Ishikawa (cell line): Measurements from ENCODE around the gene OTUD1.

Experiments
- CEBPB ChIP-seq: IDR thresholded peaks from 2 replicates; pipeline ENCODE4 v1.6.1; 2012
- CREB1 ChIP-seq: IDR thresholded peaks from 2 replicates; pipeline ENCODE4 v1.6.1; 2012; ENCODE audit warnings: low read depth
- EGR1 ChIP-seq: IDR thresholded peaks from 2 replicates; pipeline ENCODE4 v1.6.1; 2012
- EP300 ChIP-seq: IDR thresholded peaks from 2 replicates; pipeline ENCODE4 v1.6.1; 2012; ENCODE audit warnings: borderline replicate concordance
- FOXM1 ChIP-seq: IDR thresholded peaks from 2 replicates; pipeline ENCODE4 v1.6.1; 2012; ENCODE audit warnings: low read depth, borderline replicate concordance
- NFIC ChIP-seq: IDR thresholded peaks from 2 replicates; pipeline ENCODE4 v1.6.1; 2012
- RAD21 ChIP-seq: IDR thresholded peaks from 2 replicates; pipeline ENCODE4 v1.6.1; 2012; ENCODE audit warnings: low read depth
- TAF1 ChIP-seq: IDR thresholded peaks from 2 replicates; pipeline ENCODE4 v1.6.1; 2012; ENCODE audit warnings: low read depth, mild to moderate bottlenecking
- TCF12 ChIP-seq: IDR thresholded peaks from 2 replicates; pipeline ENCODE4 v1.6.1; 2012; ENCODE audit warnings: low read depth
- TEAD4 ChIP-seq: IDR thresholded peaks from 2 replicates; pipeline ENCODE4 v1.6.1; 2012
- YY1 ChIP-seq: IDR thresholded peaks from 2 replicates; pipeline ENCODE4 v1.6.1; 2012; ENCODE audit warnings: low read depth
- ZBTB7A ChIP-seq: IDR thresholded peaks from 2 replicates; pipeline ENCODE4 v1.6.1; 2012; ENCODE audit warnings: low read depth
- TF ChIP-seq, protein P1 (sequence below): IDR thresholded peaks from 2 replicates; pipeline ENCODE4 v1.6.1; 2012
- TF ChIP-seq, protein P2 (sequence below): IDR thresholded peaks from 2 replicates; pipeline ENCODE4 v1.6.1; 2012
- TF ChIP-seq, protein P3 (sequence below): IDR thresholded peaks from 2 replicates; pipeline ENCODE4 v1.6.1; 2012; ENCODE audit warnings: low read depth, mild to moderate bottlenecking

Gene OTUD1

DNA sequence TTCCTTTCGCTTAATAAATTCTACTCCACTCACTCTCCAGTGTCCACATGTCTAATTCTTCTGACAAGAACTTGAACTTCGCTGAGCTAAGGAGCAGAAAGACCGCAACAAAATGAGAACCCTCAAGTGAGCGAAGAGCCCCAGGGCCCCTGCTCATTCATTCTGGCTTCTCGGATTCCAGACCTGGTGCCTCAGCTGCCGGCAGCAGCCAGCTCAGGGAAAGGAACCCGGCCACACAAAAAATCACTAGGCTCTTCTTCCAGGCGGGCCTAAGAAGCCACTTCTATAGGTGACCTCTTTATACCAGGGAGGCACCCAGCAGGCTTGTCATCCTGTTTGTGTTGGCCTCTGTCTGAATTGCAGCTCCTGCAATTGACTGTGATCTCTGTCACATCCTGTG, 33.3 kb downstream of the OTUD1 start:
- TF ChIP-seq, protein P1, sequence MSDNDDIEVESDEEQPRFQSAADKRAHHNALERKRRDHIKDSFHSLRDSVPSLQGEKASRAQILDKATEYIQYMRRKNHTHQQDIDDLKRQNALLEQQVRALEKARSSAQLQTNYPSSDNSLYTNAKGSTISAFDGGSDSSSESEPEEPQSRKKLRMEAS, result no peak
- TF ChIP-seq ZBTB7A, result no peak
- TF ChIP-seq RAD21, result no peak
- no peak for TF ChIP-seq FOXM1
- TF ChIP-seq, protein P2, sequence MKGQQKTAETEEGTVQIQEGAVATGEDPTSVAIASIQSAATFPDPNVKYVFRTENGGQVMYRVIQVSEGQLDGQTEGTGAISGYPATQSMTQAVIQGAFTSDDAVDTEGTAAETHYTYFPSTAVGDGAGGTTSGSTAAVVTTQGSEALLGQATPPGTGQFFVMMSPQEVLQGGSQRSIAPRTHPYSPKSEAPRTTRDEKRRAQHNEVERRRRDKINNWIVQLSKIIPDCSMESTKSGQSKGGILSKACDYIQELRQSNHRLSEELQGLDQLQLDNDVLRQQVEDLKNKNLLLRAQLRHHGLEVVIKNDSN, result no peak
- no peak for TF ChIP-seq TCF12
- TF ChIP-seq YY1, result no peak
- TF ChIP-seq EP300, result no peak
- TF ChIP-seq NFIC, result no peak

- TF ChIP-seq FOXM1 (no peak), NFIC (no peak), CREB1 (no peak), RAD21 (no peak), TCF12 (no peak), TEAD4 (no peak), YY1 (no peak), TAF1 (no peak), ZBTB7A (no peak), EGR1 (no peak)
- TF ChIP-seq, protein P2, result no peak
- TF ChIP-seq, protein P3, sequence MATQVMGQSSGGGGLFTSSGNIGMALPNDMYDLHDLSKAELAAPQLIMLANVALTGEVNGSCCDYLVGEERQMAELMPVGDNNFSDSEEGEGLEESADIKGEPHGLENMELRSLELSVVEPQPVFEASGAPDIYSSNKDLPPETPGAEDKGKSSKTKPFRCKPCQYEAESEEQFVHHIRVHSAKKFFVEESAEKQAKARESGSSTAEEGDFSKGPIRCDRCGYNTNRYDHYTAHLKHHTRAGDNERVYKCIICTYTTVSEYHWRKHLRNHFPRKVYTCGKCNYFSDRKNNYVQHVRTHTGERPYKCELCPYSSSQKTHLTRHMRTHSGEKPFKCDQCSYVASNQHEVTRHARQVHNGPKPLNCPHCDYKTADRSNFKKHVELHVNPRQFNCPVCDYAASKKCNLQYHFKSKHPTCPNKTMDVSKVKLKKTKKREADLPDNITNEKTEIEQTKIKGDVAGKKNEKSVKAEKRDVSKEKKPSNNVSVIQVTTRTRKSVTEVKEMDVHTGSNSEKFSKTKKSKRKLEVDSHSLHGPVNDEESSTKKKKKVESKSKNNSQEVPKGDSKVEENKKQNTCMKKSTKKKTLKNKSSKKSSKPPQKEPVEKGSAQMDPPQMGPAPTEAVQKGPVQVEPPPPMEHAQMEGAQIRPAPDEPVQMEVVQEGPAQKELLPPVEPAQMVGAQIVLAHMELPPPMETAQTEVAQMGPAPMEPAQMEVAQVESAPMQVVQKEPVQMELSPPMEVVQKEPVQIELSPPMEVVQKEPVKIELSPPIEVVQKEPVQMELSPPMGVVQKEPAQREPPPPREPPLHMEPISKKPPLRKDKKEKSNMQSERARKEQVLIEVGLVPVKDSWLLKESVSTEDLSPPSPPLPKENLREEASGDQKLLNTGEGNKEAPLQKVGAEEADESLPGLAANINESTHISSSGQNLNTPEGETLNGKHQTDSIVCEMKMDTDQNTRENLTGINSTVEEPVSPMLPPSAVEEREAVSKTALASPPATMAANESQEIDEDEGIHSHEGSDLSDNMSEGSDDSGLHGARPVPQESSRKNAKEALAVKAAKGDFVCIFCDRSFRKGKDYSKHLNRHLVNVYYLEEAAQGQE, result no peak
- TF ChIP-seq, protein P1, result no peak
Observed at GRCh38 chr10:23474081-23474480, 35.2 kb downstream of the OTUD1 start.

GRCh38 chr10:23474626-23475025, 35.8 kb downstream of the OTUD1 start:
- TF ChIP-seq, protein P3, result no peak
- TF ChIP-seq TEAD4 (no peak), FOXM1 (no peak), CREB1 (no peak), TAF1 (no peak)

- TF ChIP-seq EP300 (no peak), TCF12 (no peak), CEBPB (no peak), EGR1 (no peak), TEAD4 (no peak), TAF1 (no peak), NFIC (no peak), ZBTB7A (no peak)
- TF ChIP-seq, protein P1, result no peak
Observed at GRCh38 chr10:23478570-23478969, 39.7 kb downstream of the OTUD1 start.

GRCh38 chr10:23479798-23480473, 41.1 kb downstream of the OTUD1 start:
- TF ChIP-seq ZBTB7A (no peak), TEAD4 (no peak), FOXM1 (no peak)
- TF ChIP-seq, protein P3, result no peak
